ENCODE measurements around the gene ZMYND8.
"Not testable (repeated sequence)": the region's sequence is repeated elsewhere in the genome, so short reads cannot be mapped to it uniquely, and the experiment has no call there.

ZMYND8 gene

DNA sequence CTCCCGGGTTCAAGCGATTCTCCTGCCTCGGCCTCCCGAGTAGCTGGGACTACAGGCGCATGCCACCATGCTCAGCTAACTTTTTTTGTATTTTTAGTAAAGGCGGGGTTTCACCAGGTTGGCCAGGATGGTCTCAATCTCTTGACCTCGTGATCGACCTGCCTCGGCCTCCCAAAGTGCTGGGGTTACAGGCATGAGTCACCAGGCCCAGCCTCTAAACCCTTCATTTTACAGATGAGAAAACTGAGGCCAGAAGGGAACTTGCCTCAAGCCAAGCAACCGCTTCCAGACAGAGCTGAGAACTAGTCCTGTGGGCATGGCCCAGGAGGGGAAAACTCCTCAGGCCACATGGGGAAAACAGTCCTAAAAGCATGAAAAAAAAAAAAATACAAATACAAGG, 47.1 kb downstream of the ZMYND8 start:
- DNase-seq = no peak

DNA sequence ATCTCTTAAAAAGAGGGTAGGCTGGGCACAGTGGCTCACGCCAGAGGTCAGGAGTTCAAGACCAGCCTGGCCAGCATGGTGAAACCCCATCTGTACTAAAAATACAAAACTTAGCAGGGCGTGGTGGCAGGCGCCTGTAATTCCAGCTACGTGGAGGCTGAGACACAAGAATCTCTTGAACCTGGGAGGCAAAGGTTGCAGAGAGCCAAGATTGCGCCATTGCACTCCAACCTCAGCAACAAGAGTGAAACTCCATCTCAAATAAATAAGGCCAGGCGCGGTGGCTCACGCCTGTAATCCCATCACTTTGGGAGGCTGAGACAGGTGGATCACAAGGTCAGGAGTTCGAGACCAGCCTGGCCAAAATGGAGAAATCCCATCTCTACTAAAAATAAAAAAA, 48.9 kb downstream of the ZMYND8 start:
- not testable (repeated sequence) for DNase-seq

DNA sequence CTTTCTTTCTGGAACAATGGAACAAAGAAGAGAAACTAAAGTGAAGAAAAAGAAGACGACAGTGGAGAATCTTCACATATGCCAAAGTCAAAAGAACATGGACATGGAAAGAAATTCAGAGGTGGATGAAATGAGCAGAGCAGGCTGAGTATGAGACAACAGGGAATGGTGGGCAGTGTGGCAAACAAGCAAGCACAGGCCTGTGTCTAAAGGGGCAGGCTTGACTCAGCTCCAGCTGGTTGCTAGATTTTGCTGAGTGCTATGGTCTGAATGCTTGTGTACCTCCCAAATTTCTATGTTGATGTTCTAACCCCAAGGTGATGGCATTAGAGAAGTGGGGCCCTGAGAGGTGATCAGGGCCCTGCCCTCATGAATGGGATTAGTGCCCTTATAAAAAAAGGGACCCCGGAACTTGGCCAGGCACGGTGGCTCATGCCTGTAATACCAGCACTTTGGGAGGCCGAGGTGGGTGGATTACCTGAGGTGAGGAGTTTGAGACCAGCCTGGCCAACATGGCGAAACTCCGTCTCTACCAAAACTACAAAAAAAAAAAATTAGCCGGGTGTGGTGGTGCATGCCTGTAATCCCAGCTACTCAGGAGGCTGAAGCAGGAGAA, 49.6 kb downstream of the ZMYND8 start:
- no peak for DNase-seq

GRCh38 chr20:47306095-47306494, 50.4 kb downstream of the ZMYND8 start:
- no peak for DNase-seq

DNA sequence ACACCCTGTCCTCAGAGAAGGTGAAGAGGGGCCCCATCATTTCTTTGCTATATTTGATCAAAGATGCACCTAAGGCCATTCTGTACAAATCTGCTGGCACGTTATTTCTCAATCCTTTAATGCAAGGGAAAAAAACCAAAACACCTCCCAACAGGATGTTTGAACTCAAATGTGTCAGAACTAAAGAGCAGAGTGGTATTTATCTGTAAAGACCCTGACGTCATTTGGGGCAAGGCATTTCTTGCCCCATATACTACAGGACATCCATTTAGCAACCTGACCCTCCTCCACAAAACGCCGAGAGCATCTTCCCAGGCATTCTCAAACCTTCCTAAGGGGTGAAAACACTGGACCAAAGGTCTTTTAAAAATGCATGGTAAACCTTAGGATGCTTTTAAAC, 50.8 kb downstream of the ZMYND8 start:
- DNase-seq = no peak

DNA sequence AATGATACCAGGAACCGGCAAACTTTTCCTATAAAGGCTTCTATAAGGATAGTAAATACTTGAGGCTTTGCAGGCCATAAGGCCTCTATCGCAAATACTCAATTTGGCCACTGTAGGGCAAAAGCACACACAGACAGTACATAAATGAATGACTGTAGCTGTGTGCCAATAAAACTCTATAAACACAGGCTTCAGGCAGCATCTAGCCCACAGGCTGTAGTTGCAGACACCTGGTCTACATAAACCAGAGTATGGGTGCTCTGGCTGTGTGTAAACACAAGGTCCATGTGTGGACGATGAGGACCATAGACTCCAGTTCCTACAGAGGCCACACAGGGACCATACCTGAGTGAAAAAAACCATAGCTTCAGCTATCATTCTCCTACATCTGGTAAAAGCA, 52.2 kb downstream of the ZMYND8 start:
- no peak for DNase-seq

- no peak for DNase-seq
Measured at GRCh38 chr20:47303736-47304135, 52.8 kb downstream of the ZMYND8 start.

- DNase-seq = no peak
Measured at GRCh38 chr20:47300071-47300470, 56.4 kb downstream of the ZMYND8 start.

GRCh38 chr20:47298624-47299023, 57.9 kb downstream of the ZMYND8 start:
- DNase-seq = no peak

DNA sequence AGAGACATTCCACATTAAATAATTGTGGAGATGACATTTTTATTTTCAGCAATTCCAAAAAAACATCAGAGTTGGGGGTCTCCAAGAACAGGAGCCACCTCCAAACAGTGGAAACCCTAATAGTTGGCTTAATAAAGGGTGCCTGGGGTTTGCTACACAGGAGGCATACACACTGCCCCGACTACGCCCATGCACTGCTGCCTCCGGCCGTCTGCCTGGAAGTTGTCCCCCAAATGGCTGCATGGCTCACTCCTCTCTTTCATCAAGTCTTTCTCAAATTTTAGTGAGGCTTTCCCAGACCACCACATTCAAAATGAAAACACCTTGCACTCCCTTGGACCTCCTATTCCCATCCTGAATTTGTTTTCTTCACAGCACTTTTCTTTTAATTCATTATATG, 58.8 kb downstream of the ZMYND8 start:
- no peak for DNase-seq

GRCh38 chr20:47296950-47297349, 59.5 kb downstream of the ZMYND8 start:
- no peak for DNase-seq

- DNase-seq = no peak
Measured at GRCh38 chr20:47295921-47296426, 60.5 kb downstream of the ZMYND8 start.

DNA sequence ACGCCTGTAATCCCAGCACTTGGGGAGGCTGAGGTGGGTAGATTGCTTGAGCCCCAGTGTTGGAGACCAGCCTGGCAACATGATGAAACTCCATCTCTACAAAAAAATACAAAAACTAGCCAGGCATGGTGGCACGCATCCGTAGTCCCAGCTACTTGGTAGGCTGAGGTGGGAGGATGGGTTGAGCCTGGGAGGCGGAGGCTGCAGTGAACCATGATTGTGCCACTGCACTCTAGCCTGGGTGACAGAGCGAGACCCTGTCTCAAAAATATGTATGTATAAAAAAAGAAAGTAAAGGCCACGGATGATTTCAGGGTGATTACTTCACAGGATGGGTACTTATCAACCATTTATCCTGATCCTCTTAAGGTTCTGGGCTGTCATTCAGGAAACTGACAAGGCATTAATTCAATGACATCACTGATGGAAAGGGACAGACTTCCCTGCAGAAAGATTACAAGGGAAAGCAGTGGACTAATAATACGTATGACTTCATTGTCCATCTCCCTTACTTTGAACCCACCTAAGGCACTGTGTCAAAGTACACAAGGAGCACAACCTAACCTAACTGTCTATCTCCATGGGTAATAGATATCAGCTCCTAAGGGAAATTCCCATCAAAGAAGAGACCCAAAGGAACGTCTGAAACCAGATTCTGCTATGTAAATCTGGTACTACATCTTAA, 61.2 kb downstream of the ZMYND8 start:
- no peak for DNase-seq

DNA sequence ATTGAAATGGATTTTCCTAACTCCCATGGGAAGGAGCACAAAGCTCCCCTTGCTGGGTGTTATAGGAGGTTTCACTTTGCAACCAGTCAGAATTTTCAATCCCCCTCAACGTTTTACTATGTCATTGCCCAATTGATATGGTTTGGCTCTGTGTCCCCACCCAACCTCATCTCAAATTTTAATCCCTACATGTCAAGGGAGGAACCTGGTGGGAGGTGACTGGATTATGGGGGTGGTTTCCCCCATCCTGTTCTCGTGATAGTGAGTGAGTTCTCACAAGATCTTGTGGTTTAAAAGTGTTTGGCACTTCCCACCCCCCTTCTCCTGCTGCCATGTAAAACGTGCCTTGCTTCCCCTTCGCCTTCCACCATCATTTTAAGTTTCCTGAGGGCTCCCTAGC, 62.9 kb downstream of the ZMYND8 start:
- DNase-seq = no peak

DNA sequence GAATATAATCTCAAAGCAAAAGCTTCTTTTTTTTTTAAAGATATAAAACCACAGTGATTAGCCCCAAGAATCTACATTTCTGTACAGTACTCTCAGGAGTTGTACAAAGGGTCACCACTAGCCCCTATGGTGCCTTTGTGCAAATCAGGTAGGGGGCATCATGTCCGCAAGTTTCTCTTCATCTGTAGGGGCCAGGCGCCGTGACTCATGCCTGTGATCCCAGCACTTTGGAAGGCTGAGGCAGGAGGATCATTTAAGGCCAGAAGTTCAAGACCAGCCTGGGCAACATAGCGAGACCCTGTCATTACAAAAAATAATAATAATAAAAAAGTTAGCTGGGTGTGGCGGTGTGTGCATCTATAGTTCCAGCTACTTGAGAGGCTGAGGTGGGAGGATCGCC, 63.9 kb downstream of the ZMYND8 start:
- no peak for DNase-seq

- DNase-seq = no peak
Measured at GRCh38 chr20:47290666-47291430, 65.7 kb downstream of the ZMYND8 start.

- DNase-seq = no peak
Measured at GRCh38 chr20:47290008-47290407, 66.5 kb downstream of the ZMYND8 start.

DNA sequence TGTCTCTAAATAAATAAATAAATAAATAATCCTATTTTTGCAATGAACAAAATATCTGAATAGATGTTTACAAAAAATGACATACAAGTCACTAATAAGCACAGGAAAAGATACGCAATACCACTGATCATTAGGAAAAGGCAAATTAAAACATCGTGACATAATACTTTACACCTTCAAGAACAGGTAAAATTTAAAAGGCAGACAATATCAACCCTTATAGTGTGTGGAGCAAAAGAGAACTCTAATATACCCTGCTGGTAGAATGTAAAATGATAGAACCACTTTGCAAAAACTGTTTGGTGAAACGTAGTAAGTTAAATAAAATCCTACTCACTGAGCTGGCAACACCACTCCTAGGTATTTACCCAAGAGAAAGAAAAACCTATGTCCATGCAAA, 67.4 kb downstream of the ZMYND8 start:
- no peak for DNase-seq

DNA sequence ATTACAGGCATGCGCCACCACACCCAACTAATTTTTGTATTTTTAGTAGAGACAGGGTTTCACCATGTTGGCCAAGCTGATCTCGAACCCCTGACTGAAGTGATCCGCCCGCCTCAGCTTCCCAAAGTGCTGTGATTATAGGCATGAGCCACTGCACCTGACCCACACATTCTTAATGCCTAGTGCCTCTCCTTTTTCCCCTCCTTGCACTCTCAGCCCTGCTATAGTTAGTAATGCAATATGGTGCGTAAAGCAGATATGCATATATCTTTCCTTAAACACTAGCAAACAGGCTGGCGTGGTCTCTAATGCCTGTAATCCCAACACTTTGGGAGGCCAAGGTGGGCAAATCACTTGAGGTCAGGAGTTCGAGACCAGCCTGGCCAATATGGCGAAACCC, 68.0 kb downstream of the ZMYND8 start:
- not testable (repeated sequence) for DNase-seq

DNA sequence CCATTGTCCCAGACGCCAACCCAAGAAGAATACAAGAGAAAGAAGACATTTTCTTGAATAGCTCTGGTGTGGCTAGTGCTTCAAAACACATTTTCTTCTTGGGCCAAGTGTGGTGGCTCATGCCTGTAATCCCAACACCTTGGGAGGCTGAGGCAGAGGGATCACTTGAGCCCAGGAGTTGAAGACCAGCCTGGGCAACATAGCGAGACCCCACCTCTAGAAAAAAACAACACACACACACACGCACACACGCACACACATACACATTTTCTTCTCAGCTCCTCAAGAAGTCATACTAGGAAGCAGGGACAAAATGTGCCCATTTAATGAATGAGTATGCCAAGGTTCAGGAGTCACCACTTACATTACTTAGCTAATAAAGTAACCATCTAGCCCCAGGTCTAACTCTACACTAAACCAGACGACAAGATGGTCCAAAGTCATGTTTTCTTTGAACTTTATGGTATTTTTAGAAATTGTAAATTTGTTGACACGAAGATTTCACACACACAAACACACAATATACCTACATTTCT, 68.8 kb downstream of the ZMYND8 start:
- DNase-seq = no peak

- no peak for DNase-seq
Measured at GRCh38 chr20:47286681-47287080, 69.8 kb downstream of the ZMYND8 start.

GRCh38 chr20:47285189-47285588, 71.3 kb downstream of the ZMYND8 start:
- no peak for DNase-seq

- no peak for DNase-seq
Measured at GRCh38 chr20:47284373-47284772, 72.1 kb downstream of the ZMYND8 start.

- no peak for DNase-seq
Measured at GRCh38 chr20:47283411-47283810, 73.1 kb downstream of the ZMYND8 start.
